ENCODE results near the gene SCGB3A2. TPM values are rescaled to one million over a fixed set of nuclear protein-coding genes. Genes with fewer than 3 reads are reported as not detected.

Gene SCGB3A2
- polyA plus RNA-seq (2013, experiment 1 of 2) = not detected
- not detected for polyA plus RNA-seq (2013, experiment 2 of 2)

DNA sequence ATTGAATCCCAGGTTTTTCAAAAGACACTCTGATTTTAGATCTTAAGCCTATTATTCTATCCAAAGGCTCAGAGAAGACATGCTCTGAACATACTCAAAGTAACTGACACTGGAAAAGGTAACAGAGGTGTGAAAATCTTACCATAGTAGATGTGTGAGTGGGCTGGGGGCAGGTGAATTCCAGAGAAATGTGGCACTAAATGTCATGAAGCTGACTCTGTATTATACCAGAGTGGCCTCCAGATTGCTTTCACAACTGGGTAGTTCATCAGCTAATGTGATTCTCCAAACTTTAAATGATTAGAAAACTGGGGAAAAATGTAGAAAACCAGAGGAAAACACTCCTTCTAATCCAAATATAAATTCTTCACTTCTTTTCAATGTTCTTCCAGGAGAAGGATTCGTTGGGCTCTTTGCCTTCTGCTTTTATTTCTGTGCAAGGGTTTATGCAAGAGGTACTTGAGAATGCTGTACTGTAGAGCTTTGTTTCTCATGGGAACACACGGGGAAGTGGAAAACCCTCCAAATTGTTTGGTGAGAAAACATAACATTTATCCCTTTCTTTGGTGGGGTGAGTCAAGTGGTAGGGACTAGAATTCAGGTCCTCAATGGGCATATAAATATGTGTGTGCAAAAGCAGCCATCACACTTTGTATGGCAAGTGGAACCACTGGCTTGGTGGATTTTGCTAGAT is at the start of gene SCGB3A2:
TSS of gene SCGB3A2 (plus strand) at position 646 of the 694 bp plus-strand sequence. CDS start 93 bp downstream, outside the sequence.
- no peak within 1 kb of the TSS for H3K4me3 ChIP-seq (ENCODE audit: extremely low read depth, insufficient read depth, low read length, poor library complexity, severe bottlenecking)
- WGBS, 2 experiments (ENCODE audit: insufficient coverage in 2 of 2) = 75% methylated on average over 2 of the region's 2 CpGs; no CpG with 5 or more reads in 1 of the 2 experiments
- peaks cover 6% of the 10 kb centered on the region for H3K4me1 ChIP-seq (ENCODE audit: control insufficient read depth, insufficient read depth, low read length, poor library complexity, severe bottlenecking)
- H3K27ac ChIP-seq (ENCODE audit: low read depth, low read length, severe bottlenecking) = no peak within 1 kb of the TSS
- H3K9me3 ChIP-seq (ENCODE audit: control insufficient read depth, low read length) = no peaks in the 10 kb centered on the region
- H3K36me3 ChIP-seq (ENCODE audit: control insufficient read depth, insufficient read depth, low read length) = no peaks in the 10 kb centered on the region

- Histone ChIP-seq H3K4me3 (ENCODE audit: extremely low read depth, insufficient read depth, low read length, poor library complexity, severe bottlenecking) (no peak overlapping the region), H3K27ac (ENCODE audit: low read depth, low read length, severe bottlenecking) (no peak overlapping the region), H3K4me1 (ENCODE audit: control insufficient read depth, insufficient read depth, low read length, poor library complexity, severe bottlenecking) (no peaks in the 10 kb centered on the region), H3K36me3 (ENCODE audit: control insufficient read depth, insufficient read depth, low read length) (no peaks in the 10 kb centered on the region), H3K9me3 (ENCODE audit: control insufficient read depth, low read length) (no peaks in the 10 kb centered on the region)
These were observed 48.5 kb upstream of the SCGB3A2 start for GRCh38 chr5:147830035-147830434.

DNA sequence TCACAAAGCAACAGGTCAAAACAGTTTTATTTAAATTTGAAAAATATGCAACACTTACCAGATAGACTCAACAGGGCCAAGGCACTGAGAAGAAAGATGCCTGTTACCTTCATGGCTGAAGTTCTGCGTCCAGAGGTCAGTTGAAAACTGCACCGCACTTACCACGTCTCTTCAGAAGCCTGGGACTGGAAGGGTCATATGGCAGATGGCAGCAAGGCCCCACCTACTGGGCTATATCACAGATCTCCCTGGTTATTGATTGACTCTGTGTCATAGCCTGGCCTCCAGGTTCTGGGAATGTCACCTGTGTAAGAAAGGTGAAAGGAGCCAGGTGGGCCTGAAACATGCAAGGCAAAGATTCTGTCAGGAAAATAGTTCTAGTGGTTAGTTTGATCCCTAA is 47.0 kb upstream of the SCGB3A2 start, which contains the start of gene SPINK1:
TSS of gene SPINK1 (minus strand) at position 207 of the 400 bp plus-strand sequence. CDS start at position 113, 94 bp downstream.
- WGBS, 2 experiments (ENCODE audit: insufficient coverage in 2 of 2) = 100% methylated on average over 2 to 3 of the region's 3 CpGs
- no peaks in the 10 kb centered on the region for H3K9me3 ChIP-seq (ENCODE audit: control insufficient read depth, low read length)

DNA sequence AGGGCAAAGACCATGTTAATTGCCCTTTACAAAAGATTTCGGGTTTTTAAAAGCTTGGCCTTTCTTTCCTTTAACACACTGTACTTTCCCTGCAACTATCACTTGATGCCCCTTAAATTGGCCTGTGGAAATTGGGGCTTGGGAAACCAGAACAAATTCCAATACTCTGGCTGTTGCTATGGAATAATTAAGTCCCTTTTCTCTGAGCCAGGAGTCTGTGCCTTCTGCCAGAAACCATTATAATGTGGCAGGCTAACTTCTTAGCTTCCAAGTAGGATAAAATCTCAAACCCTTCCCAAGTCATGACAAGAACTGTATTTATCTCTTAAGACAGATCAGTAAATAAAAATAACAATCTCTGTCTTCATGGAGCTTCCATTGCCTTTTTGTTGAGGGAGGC is 46.0 kb upstream of the SCGB3A2 start:
- H3K27ac ChIP-seq (ENCODE audit: low read depth, low read length, severe bottlenecking) = no peak overlapping the region
- H3K4me3 ChIP-seq (ENCODE audit: extremely low read depth, insufficient read depth, low read length, poor library complexity, severe bottlenecking) = no peak overlapping the region
- H3K36me3 ChIP-seq (ENCODE audit: control insufficient read depth, insufficient read depth, low read length) = no peaks in the 10 kb centered on the region
- no peaks in the 10 kb centered on the region for H3K4me1 ChIP-seq (ENCODE audit: control insufficient read depth, insufficient read depth, low read length, poor library complexity, severe bottlenecking)
- H3K9me3 ChIP-seq (ENCODE audit: control insufficient read depth, low read length) = no peaks in the 10 kb centered on the region
- 83% methylated on average over 1 of the region's 1 CpG; no CpG with 5 or more reads in 1 of the 2 experiments for WGBS, 2 experiments (ENCODE audit: insufficient coverage in 2 of 2)

More for the DNA sequence above, 47.0 kb upstream of the SCGB3A2 start, which contains the start of gene SPINK1:
- Histone ChIP-seq H3K36me3 (ENCODE audit: control insufficient read depth, insufficient read depth, low read length) (no peaks in the 10 kb centered on the region), H3K27ac (ENCODE audit: low read depth, low read length, severe bottlenecking) (no peak within 1 kb of the TSS), H3K4me1 (ENCODE audit: control insufficient read depth, insufficient read depth, low read length, poor library complexity, severe bottlenecking) (no peaks in the 10 kb centered on the region), H3K4me3 (ENCODE audit: extremely low read depth, insufficient read depth, low read length, poor library complexity, severe bottlenecking) (no peak within 1 kb of the TSS)

GRCh38 chr5:147835386-147835798 is 43.1 kb upstream of the SCGB3A2 start:
- H3K9me3 ChIP-seq (ENCODE audit: control insufficient read depth, low read length) = no peaks in the 10 kb centered on the region
- no peak overlapping the region for H3K4me3 ChIP-seq (ENCODE audit: extremely low read depth, insufficient read depth, low read length, poor library complexity, severe bottlenecking)
- no peak overlapping the region for H3K27ac ChIP-seq (ENCODE audit: low read depth, low read length, severe bottlenecking)
- H3K36me3 ChIP-seq (ENCODE audit: control insufficient read depth, insufficient read depth, low read length) = no peaks in the 10 kb centered on the region
- WGBS, 2 experiments (ENCODE audit: insufficient coverage in 2 of 2) = no CpG with 5 or more reads among the region's 2 CpGs
- H3K4me1 ChIP-seq (ENCODE audit: control insufficient read depth, insufficient read depth, low read length, poor library complexity, severe bottlenecking) = no peaks in the 10 kb centered on the region

- H3K9me3 ChIP-seq (ENCODE audit: control insufficient read depth, low read length) = no peaks in the 10 kb centered on the region
- no peak overlapping the region for H3K27ac ChIP-seq (ENCODE audit: low read depth, low read length, severe bottlenecking)
- no peaks in the 10 kb centered on the region for H3K36me3 ChIP-seq (ENCODE audit: control insufficient read depth, insufficient read depth, low read length)
- WGBS, 2 experiments (ENCODE audit: insufficient coverage in 2 of 2) = 90 to 100% methylated on average over 2 of the region's 3 CpGs
- no peak overlapping the region for H3K4me3 ChIP-seq (ENCODE audit: extremely low read depth, insufficient read depth, low read length, poor library complexity, severe bottlenecking)
- H3K4me1 ChIP-seq (ENCODE audit: control insufficient read depth, insufficient read depth, low read length, poor library complexity, severe bottlenecking) = no peaks in the 10 kb centered on the region
These were observed 42.1 kb upstream of the SCGB3A2 start for GRCh38 chr5:147836439-147836838.

GRCh38 chr5:147842869-147843268 is 35.6 kb upstream of the SCGB3A2 start:
- H3K27ac ChIP-seq (ENCODE audit: low read depth, low read length, severe bottlenecking) = no peak overlapping the region
- no peak overlapping the region for H3K4me3 ChIP-seq (ENCODE audit: extremely low read depth, insufficient read depth, low read length, poor library complexity, severe bottlenecking)
- no peaks in the 10 kb centered on the region for H3K9me3 ChIP-seq (ENCODE audit: control insufficient read depth, low read length)
- H3K36me3 ChIP-seq (ENCODE audit: control insufficient read depth, insufficient read depth, low read length) = no peaks in the 10 kb centered on the region
- no peaks in the 10 kb centered on the region for H3K4me1 ChIP-seq (ENCODE audit: control insufficient read depth, insufficient read depth, low read length, poor library complexity, severe bottlenecking)
- 67 to 82% methylated on average over 2 of the region's 2 CpGs for WGBS, 2 experiments (ENCODE audit: insufficient coverage in 2 of 2)

- no peak overlapping the region for H3K4me3 ChIP-seq (ENCODE audit: extremely low read depth, insufficient read depth, low read length, poor library complexity, severe bottlenecking)
- no peaks in the 10 kb centered on the region for H3K36me3 ChIP-seq (ENCODE audit: control insufficient read depth, insufficient read depth, low read length)
- no CpG with 5 or more reads among the region's 3 CpGs for WGBS, 2 experiments (ENCODE audit: insufficient coverage in 2 of 2)
- no peaks in the 10 kb centered on the region for H3K4me1 ChIP-seq (ENCODE audit: control insufficient read depth, insufficient read depth, low read length, poor library complexity, severe bottlenecking)
- H3K27ac ChIP-seq (ENCODE audit: low read depth, low read length, severe bottlenecking) = no peak overlapping the region
- H3K9me3 ChIP-seq (ENCODE audit: control insufficient read depth, low read length) = no peaks in the 10 kb centered on the region
These were observed 33.7 kb upstream of the SCGB3A2 start for GRCh38 chr5:147844846-147845245.

DNA sequence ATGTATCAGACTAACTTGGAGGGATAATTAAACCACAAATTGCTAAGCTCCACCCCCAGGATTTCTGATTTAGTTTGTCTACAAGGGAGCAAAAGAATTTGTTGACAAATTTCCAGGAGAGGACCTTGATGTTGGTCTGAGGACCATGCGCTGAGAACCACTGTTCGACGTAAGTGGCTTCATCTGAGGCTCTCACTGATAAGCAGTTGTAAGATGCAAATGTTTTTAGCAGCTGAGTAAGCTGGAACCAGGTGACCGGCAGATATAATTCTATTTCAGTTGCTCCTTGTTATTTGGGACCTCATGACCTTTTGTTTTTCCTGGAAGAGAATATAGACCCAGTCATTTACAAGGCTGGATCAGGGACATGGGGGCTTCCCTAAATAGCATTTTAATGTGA is 32.9 kb upstream of the SCGB3A2 start:
- Histone ChIP-seq H3K4me3 (ENCODE audit: extremely low read depth, insufficient read depth, low read length, poor library complexity, severe bottlenecking) (no peak overlapping the region), H3K9me3 (ENCODE audit: control insufficient read depth, low read length) (no peaks in the 10 kb centered on the region), H3K36me3 (ENCODE audit: control insufficient read depth, insufficient read depth, low read length) (no peaks in the 10 kb centered on the region), H3K27ac (ENCODE audit: low read depth, low read length, severe bottlenecking) (no peak overlapping the region), H3K4me1 (ENCODE audit: control insufficient read depth, insufficient read depth, low read length, poor library complexity, severe bottlenecking) (no peaks in the 10 kb centered on the region)
- WGBS, 2 experiments (ENCODE audit: insufficient coverage in 2 of 2) = 85 to 94% methylated on average over 4 of the region's 4 CpGs

GRCh38 chr5:147849226-147849625 is 29.3 kb upstream of the SCGB3A2 start:
- Histone ChIP-seq H3K27ac (ENCODE audit: low read depth, low read length, severe bottlenecking) (no peak overlapping the region), H3K9me3 (ENCODE audit: control insufficient read depth, low read length) (no peaks in the 10 kb centered on the region), H3K4me3 (ENCODE audit: extremely low read depth, insufficient read depth, low read length, poor library complexity, severe bottlenecking) (no peak overlapping the region), H3K4me1 (ENCODE audit: control insufficient read depth, insufficient read depth, low read length, poor library complexity, severe bottlenecking) (no peaks in the 10 kb centered on the region), H3K36me3 (ENCODE audit: control insufficient read depth, insufficient read depth, low read length) (no peaks in the 10 kb centered on the region)
- 74 to 81% methylated on average over 2 of the region's 2 CpGs for WGBS, 2 experiments (ENCODE audit: insufficient coverage in 2 of 2)

GRCh38 chr5:147851578-147851977 is 26.9 kb upstream of the SCGB3A2 start:
- H3K36me3 ChIP-seq (ENCODE audit: control insufficient read depth, insufficient read depth, low read length) = no peaks in the 10 kb centered on the region
- H3K9me3 ChIP-seq (ENCODE audit: control insufficient read depth, low read length) = no peaks in the 10 kb centered on the region
- 90 to 92% methylated on average over 2 of the region's 3 CpGs for WGBS, 2 experiments (ENCODE audit: insufficient coverage in 2 of 2)
- H3K27ac ChIP-seq (ENCODE audit: low read depth, low read length, severe bottlenecking) = no peak overlapping the region
- no peaks in the 10 kb centered on the region for H3K4me1 ChIP-seq (ENCODE audit: control insufficient read depth, insufficient read depth, low read length, poor library complexity, severe bottlenecking)
- no peak overlapping the region for H3K4me3 ChIP-seq (ENCODE audit: extremely low read depth, insufficient read depth, low read length, poor library complexity, severe bottlenecking)
